ENCODE data around the gene CDYL2.
A peak's percentile ranks its signal among the peaks of the same experiment; 100 is the strongest.
"Not testable (repeated sequence)": the region's sequence is repeated elsewhere in the genome, so short reads cannot be mapped to it uniquely, and the experiment has no call there.

The CDYL2 gene

GRCh38 chr16:80742331-80742730 lies 62.1 kb downstream of the CDYL2 start:
- DNase-seq: no peak

DNA sequence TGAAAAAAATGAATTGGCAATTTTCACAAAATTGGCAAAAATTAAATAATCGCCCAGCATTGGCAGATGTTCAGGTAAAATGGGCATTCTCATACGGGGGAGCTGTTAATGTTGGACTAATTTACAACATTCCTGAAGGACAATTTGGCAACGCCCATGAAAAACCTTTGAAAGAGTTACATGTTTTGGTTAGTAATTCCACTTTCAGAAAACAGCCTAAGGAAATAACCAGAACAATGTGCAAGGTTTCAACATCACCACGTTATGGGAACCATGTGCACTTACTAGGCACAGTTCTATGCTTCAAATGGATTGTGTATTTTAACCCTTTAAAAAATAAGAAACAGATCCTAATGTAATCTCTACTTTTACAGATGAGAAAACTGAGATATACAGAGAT lies 62.7 kb downstream of the CDYL2 start:
- no peak for DNase-seq

DNA sequence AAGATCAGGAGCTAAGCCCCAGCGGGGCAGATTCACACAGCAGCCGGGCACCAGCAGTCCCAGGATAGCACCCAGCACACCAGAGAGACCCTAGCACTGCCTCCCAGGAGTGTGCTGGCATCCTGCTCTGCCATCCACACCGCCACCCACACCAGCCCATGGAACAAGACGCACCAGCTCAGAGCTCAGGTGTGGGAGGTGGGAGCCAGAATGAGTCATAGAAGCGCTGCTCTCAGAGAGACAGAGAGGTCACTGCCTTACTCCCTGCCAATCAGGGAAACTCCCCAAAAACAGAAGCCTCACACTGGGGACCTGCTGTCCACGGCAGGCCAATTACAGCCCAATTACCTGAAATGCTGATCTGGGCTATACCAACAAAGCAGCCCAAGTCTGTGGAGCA lies 64.9 kb downstream of the CDYL2 start:
- peak; percentile 56 for DNase-seq

DNA sequence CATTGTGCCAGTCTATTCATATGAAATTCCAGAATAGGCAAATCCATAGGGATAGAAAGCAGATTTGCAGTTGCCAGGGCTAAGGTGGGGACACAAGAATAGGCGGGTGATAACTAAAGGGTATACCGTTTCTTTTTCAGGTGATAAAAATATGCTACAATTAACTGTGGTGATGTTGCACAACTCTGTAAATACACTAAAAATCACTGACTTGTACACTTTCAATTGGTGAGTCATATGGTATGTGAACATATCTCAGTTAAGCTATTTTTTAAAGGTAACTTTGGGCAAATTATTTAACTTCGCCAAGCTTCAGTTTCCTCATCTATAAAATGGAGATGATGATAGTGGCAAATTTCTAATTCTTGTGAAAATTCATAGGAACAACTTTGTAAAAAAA lies 65.9 kb downstream of the CDYL2 start:
- DNase-seq: no peak

- DNase-seq: no peak
Observed at GRCh38 chr16:80735846-80736245, 68.6 kb downstream of the CDYL2 start.

GRCh38 chr16:80733407-80733806 lies 71.0 kb downstream of the CDYL2 start:
- no peak for DNase-seq

GRCh38 chr16:80731915-80732314 lies 72.5 kb downstream of the CDYL2 start:
- no peak for DNase-seq

GRCh38 chr16:80727066-80727763 lies 77.2 kb downstream of the CDYL2 start:
- not testable (repeated sequence) for DNase-seq

- no peak for DNase-seq
Observed at GRCh38 chr16:80725566-80726162, 78.7 kb downstream of the CDYL2 start.

DNA sequence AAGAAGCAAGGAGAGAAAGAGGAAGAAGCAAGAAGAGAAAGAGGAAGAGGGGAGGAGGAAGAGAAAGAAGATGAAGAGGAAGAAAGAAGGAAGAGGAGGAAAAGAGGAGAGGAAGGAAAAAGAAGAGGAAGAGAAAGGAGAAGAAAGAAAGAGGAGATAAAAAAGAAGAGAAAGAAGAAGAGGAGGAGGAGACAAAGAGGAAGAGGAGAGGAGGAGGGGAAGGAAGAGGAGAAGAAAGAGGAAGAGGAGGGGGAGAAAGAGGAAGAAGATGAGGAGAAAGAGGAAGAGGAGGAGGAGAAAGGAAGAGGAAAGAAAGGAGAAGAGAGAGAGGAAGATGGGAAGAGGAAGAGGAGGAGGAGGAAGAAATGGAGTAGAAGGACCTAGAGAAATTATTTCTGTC lies 80.4 kb downstream of the CDYL2 start:
- DNase-seq: no peak

DNA sequence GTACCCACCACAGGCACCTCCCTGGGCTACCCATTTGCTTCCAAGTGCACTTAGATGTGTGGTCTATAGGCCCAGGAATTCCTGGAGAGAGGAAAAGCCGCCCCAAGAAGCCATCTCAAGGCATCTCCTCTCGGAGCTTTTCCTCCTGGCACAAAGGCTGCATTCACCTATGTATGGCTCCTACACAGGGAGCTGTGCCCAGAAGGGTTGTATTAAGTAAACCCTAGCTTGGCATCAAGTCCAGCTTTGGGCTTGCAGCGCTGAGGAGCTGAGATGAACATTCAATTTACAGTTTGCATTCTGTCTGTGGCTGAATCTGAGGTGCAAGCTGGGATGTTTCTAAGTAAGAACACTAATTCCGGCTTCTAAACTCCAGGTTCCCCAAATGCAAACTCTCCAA lies 81.3 kb downstream of the CDYL2 start:
- DNase-seq: no peak

- no peak for DNase-seq
Observed at GRCh38 chr16:80720804-80721371, 83.5 kb downstream of the CDYL2 start.

DNA sequence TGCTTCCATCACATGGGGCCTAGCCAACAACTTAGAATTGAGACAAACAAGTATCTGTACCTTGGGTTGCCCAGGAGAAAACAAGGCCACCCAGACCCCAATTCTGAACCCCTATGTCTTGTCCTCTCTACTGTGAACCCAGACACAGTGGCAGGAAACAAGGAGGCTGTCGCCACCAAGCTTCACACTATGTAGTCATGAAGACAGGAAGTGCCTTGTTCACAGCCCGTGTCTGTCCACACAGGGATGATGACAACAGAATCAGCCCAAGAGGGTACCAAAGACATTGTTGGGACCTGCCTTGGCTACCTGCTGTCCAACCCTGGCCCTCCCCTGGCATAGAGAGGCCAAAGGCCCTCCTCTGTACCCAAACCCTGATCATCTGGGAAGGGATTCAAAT lies 84.8 kb downstream of the CDYL2 start:
- DNase-seq: peak; percentile 21

DNA sequence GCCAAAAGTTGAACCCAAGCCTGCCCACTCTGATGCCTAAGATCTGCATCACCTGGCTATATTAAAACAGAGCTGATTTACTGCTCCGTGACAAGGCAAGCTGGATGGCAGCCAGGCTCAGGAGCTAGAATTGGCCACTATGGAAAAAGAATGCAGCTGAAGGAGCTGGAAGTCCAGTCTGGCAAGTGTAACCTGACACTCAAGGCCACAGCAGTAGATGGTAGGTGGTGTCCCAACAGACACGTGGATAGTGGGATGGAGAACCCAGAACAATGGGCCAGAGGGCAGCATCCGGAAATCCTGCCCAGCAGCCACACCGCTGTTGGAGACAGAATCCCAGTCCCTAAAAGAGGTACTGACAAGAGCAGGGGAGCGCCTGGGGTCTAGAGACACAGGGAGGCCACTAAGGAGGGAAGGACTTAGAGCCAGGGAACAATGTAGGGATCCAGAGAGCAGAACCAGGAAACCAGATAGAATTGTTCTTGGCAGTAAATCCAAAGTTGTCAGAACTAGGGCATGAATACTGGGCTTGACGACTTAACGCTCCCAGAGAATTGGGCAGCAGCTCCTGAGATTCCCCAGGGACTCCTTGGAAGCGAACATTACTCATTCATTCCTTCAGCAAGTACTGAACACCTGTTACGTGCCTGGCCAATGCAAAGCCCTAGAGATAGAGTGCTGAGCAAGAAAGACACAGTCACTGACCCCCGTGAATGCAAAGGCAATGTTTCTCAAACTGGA lies 85.7 kb downstream of the CDYL2 start:
- no peak for DNase-seq

GRCh38 chr16:80717611-80718010 lies 86.8 kb downstream of the CDYL2 start:
- no peak for DNase-seq

GRCh38 chr16:80716564-80717139 lies 87.7 kb downstream of the CDYL2 start:
- DNase-seq: no peak

DNA sequence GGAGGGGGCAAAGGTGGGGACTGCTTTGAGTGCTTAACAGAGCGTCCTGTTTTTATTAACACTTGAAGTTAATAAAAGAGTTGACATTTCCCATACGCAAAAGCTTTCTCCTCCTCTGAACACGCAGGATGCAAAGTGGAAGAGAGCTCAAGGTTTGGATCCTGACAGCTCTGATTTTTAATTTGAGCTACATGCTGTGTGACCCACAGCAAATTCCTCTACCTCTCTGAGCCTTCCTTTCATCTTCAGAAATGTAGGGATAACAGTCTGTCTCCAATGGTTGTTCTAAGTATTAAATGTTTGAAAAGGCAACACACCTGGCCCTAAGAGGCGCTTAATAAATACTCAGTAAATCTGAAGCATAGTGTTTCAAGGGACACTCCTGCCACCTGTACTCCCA lies 93.0 kb downstream of the CDYL2 start:
- DNase-seq: no peak

GRCh38 chr16:80710918-80711317 lies 93.5 kb downstream of the CDYL2 start:
- no peak for DNase-seq

DNA sequence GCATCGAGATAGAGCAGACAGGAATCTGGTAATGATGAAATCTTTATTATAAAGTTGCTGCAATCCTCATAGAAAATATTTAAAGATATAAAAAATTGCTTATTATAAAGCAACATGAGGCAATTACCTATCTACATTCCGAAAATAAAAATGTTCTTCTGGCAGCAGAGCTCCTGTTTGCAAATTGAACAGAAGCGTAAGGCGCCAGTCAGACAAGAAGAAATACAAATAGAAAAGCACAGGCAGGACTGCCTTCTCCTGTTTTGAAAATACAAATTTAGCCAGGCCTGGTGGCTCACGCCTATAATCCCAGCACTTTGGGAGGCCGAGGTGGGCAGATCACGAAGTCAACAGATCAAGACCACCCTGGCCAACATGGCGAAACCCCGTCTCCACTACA lies 95.6 kb downstream of the CDYL2 start:
- DNase-seq: no peak

DNA sequence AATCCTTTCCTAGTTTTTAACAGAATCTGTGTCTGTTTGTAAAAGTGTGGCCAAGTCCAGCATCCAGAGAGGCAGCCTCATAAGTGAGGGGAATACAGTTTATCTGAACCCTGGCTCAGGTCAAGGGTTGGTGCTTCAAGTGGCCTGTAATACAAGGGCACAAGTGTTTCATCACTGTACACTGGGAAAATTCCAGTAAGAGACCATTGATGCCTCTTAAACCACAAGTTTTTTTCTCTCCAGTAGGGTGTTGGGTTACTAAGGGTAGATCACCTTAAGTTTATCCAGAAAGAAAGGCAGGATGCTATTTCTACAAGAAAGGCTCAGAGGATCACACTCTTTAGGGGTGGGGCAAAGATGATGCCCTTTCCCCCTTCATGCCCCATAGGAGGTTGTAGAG lies 96.7 kb downstream of the CDYL2 start:
- DNase-seq: no peak

DNA sequence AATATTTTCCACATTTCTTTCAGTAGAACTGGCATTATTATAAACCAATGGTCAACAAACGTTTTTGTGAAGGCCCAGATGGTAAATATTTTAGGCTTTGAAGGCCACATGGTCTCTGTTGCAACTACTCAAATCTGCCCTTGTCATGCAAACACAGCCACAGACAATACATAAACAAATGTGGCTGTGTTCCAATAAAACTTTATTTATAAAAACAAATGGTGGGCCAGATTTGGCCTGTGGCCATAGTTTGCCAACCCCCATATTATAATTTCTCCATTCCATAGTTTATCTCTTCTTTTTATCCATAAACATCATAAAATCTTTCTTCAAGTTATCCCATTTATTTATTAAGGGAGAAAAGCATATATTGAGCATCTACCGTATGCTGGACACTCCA lies 98.8 kb downstream of the CDYL2 start:
- DNase-seq: no peak

DNA sequence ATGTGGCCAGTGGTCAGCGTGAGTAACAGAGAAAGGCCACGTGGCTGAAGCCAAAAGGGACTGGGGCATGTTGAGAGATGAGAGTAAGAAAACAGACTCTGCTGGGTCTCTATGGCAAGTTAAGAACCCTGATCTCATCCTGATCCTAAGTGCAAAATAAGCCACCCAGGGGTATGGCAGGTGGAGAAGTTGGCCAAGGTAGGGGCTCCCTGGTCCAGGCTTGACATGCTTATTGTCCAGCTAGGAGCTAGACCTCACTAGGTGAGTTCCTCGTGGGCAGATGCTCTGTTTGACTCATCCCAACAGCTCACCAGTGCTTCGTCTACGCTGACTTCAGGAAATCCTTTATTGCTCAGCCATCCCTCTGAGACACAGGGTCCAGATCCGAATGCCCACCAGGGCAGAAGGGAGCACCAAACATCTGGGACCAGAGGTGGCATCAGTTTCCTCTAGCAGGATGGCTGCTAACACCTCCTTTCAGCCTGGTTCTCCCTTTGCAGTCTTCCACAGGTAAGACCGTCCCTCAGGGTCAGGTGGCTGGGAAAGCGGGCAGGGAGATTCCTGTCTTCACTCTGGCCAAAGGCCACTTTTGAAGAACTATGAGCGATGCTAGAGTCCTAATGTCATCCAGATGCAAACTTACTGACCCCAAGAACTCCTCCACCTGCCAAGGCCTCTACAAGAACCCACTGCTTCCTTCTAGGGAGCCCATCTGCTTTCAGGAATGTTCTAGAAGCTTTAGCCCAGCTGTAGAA lies 99.5 kb downstream of the CDYL2 start:
- no peak for DNase-seq
